ENCODE measurements around the gene DNAJC7.

DNA sequence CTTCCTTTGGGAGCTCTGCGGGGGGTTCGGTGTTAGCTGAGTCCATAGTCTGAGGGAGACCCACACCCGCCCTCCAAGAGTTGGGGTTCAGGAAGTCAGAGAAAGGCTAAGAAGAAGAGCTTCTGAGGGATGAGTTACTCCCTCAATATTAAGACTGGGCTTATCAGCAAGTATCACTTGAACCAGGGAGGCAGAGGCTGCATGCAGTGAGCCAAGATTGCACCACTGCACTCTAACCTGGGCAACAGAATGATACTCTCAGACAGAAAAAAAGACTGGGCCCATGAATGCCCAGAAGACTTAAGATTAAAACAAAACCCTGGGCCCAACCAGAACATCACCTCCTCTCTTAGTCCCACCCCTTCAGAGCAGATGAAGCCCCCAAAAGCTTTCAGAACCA is 8.7 kb upstream of the DNAJC7 start:
- TF ChIP-seq, protein P1, sequence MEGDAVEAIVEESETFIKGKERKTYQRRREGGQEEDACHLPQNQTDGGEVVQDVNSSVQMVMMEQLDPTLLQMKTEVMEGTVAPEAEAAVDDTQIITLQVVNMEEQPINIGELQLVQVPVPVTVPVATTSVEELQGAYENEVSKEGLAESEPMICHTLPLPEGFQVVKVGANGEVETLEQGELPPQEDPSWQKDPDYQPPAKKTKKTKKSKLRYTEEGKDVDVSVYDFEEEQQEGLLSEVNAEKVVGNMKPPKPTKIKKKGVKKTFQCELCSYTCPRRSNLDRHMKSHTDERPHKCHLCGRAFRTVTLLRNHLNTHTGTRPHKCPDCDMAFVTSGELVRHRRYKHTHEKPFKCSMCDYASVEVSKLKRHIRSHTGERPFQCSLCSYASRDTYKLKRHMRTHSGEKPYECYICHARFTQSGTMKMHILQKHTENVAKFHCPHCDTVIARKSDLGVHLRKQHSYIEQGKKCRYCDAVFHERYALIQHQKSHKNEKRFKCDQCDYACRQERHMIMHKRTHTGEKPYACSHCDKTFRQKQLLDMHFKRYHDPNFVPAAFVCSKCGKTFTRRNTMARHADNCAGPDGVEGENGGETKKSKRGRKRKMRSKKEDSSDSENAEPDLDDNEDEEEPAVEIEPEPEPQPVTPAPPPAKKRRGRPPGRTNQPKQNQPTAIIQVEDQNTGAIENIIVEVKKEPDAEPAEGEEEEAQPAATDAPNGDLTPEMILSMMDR (IDR thresholded peaks at IDR 0.05): no peak
- TF ChIP-seq POLR2A (IDR thresholded peaks at IDR 0.05): no peak
